ENCODE data around the gene AGAP5.
"Not testable (repeated sequence)": the region's sequence is repeated elsewhere in the genome, so short reads cannot be mapped to it uniquely, and the experiment has no call there.

Gene AGAP5

GRCh38 chr10:73732931-73733623, 35.2 kb upstream of the AGAP5 start:
- Histone ChIP-seq H3K4me3 (no peak overlapping the region), H3K27me3 (no peaks in the 10 kb centered on the region), H3K27ac (no peak overlapping the region), H4K20me1 (peaks cover 6% of the 10 kb centered on the region; the same call in 1 of the 2 replicates), H3K9me3 (no peaks in the 10 kb centered on the region), H3K9ac (no peak overlapping the region), H3K4me1 (peaks cover 12% of the 10 kb centered on the region), H3K36me3 (peaks cover 46% of the 10 kb centered on the region), H3K4me2 (no peak overlapping the region)
- no peak for TF ChIP-seq Cebpa-rat (IDR thresholded peaks at IDR 0.05)

- Histone ChIP-seq H3K4me1 (peaks cover 12% of the 10 kb centered on the region), H3K27ac (no peak overlapping the region)
Observed at GRCh38 chr10:73732426-73732825, 34.5 kb upstream of the AGAP5 start.

GRCh38 chr10:73731588-73732375, 33.9 kb upstream of the AGAP5 start:
- Histone ChIP-seq H3K9ac (peak overlapping the region; percentile 93; the same call in 1 of the 2 replicates), H4K20me1 (peaks cover 6% of the 10 kb centered on the region; the same call in 1 of the 2 replicates), H3K27me3 (no peaks in the 10 kb centered on the region), H3K27ac (no peak overlapping the region), H3K9me3 (no peaks in the 10 kb centered on the region), H3K4me3 (peak overlapping the region; percentile 89), H3K4me2 (peak overlapping the region; percentile 92), H3K36me3 (peaks cover 49% of the 10 kb centered on the region), H3K4me1 (peaks cover 12% of the 10 kb centered on the region)
- no peak for TF ChIP-seq Cebpa-rat (IDR thresholded peaks at IDR 0.05)

More at GRCh38 chr10:73732426-73732825, 34.5 kb upstream of the AGAP5 start:
- no peak for TF ChIP-seq Cebpa-rat (IDR thresholded peaks at IDR 0.05)
- H3K4me2 ChIP-seq = no peak overlapping the region
- peaks cover 47% of the 10 kb centered on the region for H3K36me3 ChIP-seq
- H3K9me3 ChIP-seq = no peaks in the 10 kb centered on the region
- H3K4me3 ChIP-seq = no peak overlapping the region
- no peaks in the 10 kb centered on the region for H3K27me3 ChIP-seq
- H4K20me1 ChIP-seq = peaks cover 6% of the 10 kb centered on the region; the same call in 1 of the 2 replicates
- H3K9ac ChIP-seq = no peak overlapping the region

GRCh38 chr10:73730153-73730906, 32.4 kb upstream of the AGAP5 start:
- Histone ChIP-seq H3K27me3 (no peaks in the 10 kb centered on the region), H3K4me1 (peaks cover 12% of the 10 kb centered on the region), H3K4me3 (peak overlapping the region; percentile 89), H3K36me3 (peaks cover 63% of the 10 kb centered on the region), H3K4me2 (peak overlapping the region; percentile 92), H3K9ac (peak overlapping the region; percentile 93), H3K9me3 (no peaks in the 10 kb centered on the region), H3K27ac (peak overlapping the region; percentile 82), H4K20me1 (peaks cover 6% of the 10 kb centered on the region; the same call in 1 of the 2 replicates)
- TF ChIP-seq Cebpa-rat (IDR thresholded peaks at IDR 0.05) = no peak

GRCh38 chr10:73729781-73730152, 31.9 kb upstream of the AGAP5 start:
- peak overlapping the region; percentile 93 for H3K9ac ChIP-seq
- H3K4me3 ChIP-seq = peak overlapping the region; percentile 89
- peak overlapping the region; percentile 82 for H3K27ac ChIP-seq
- H4K20me1 ChIP-seq, H3K9me3 ChIP-seq, H3K27me3 ChIP-seq: not testable (repeated sequence)
- H3K4me1 ChIP-seq = peaks cover 12% of the 10 kb centered on the region
- peak overlapping the region; percentile 92 for H3K4me2 ChIP-seq
- H3K36me3 ChIP-seq = peaks cover 66% of the 10 kb centered on the region

- TF ChIP-seq Cebpa-rat (IDR thresholded peaks at IDR 0.05) = no peak
- Histone ChIP-seq H3K9me3 (no peaks in the 10 kb centered on the region), H4K20me1 (no peaks in the 10 kb centered on the region), H3K4me2 (no peak overlapping the region), H3K27me3 (no peaks in the 10 kb centered on the region), H3K4me1 (no peaks in the 10 kb centered on the region), H3K36me3 (peaks cover 88% of the 10 kb centered on the region), H3K9ac (no peak overlapping the region), H3K4me3 (no peak overlapping the region), H3K27ac (no peak overlapping the region)
Observed at GRCh38 chr10:73723516-73723915, 25.6 kb upstream of the AGAP5 start.

- not testable (repeated sequence) for H3K4me3 ChIP-seq, H3K9ac ChIP-seq, H4K20me1 ChIP-seq, H3K27ac ChIP-seq, H3K27me3 ChIP-seq, H3K4me2 ChIP-seq, H3K9me3 ChIP-seq
- peaks cover 78% of the 10 kb centered on the region for H3K36me3 ChIP-seq
- H3K4me1 ChIP-seq = peaks cover 15% of the 10 kb centered on the region
Observed at GRCh38 chr10:73720561-73720960, 22.7 kb upstream of the AGAP5 start.

- peak overlapping the region; percentile 37 for H3K4me2 ChIP-seq
- TF ChIP-seq Cebpa-rat (IDR thresholded peaks at IDR 0.05) = no peak
- H3K36me3 ChIP-seq = peaks cover 66% of the 10 kb centered on the region
- H3K27me3 ChIP-seq = no peaks in the 10 kb centered on the region
- H4K20me1 ChIP-seq = no peaks in the 10 kb centered on the region
- peak overlapping the region; percentile 45; the same call in 1 of the 2 replicates for H3K9ac ChIP-seq
- no peaks in the 10 kb centered on the region for H3K9me3 ChIP-seq
- peak overlapping the region; percentile 52 for H3K27ac ChIP-seq
- H3K4me3 ChIP-seq = no peak overlapping the region
- peaks cover 15% of the 10 kb centered on the region for H3K4me1 ChIP-seq
Observed at GRCh38 chr10:73717556-73717955, 19.6 kb upstream of the AGAP5 start.

GRCh38 chr10:73716251-73716650, 18.3 kb upstream of the AGAP5 start:
- no peaks in the 10 kb centered on the region for H3K27me3 ChIP-seq
- H3K9me3 ChIP-seq = no peaks in the 10 kb centered on the region
- no peak for TF ChIP-seq Cebpa-rat (IDR thresholded peaks at IDR 0.05)

GRCh38 chr10:73715179-73716156, 17.6 kb upstream of the AGAP5 start:
- H3K9ac ChIP-seq, H3K27ac ChIP-seq, H4K20me1 ChIP-seq, H3K27me3 ChIP-seq, H3K4me2 ChIP-seq, H3K9me3 ChIP-seq, H3K4me3 ChIP-seq: not testable (repeated sequence)
- Histone ChIP-seq H3K4me1 (peaks cover 15% of the 10 kb centered on the region), H3K36me3 (peaks cover 52% of the 10 kb centered on the region)

More at GRCh38 chr10:73716251-73716650, 18.3 kb upstream of the AGAP5 start:
- no peak overlapping the region for H3K4me2 ChIP-seq
- H3K4me3 ChIP-seq = no peak overlapping the region
- H3K4me1 ChIP-seq = peaks cover 15% of the 10 kb centered on the region
- H3K27ac ChIP-seq = no peak overlapping the region
- no peaks in the 10 kb centered on the region for H4K20me1 ChIP-seq
- H3K36me3 ChIP-seq = peaks cover 60% of the 10 kb centered on the region
- no peak overlapping the region for H3K9ac ChIP-seq

GRCh38 chr10:73714483-73714882, 16.6 kb upstream of the AGAP5 start:
- H3K27ac ChIP-seq, H3K9me3 ChIP-seq, H3K4me3 ChIP-seq, H3K27me3 ChIP-seq, H3K9ac ChIP-seq, H4K20me1 ChIP-seq, H3K4me2 ChIP-seq: not testable (repeated sequence)
- peaks cover 49% of the 10 kb centered on the region for H3K36me3 ChIP-seq
- H3K4me1 ChIP-seq = peaks cover 15% of the 10 kb centered on the region

- H3K9me3 ChIP-seq, H3K27me3 ChIP-seq, H3K27ac ChIP-seq, H3K4me2 ChIP-seq, H3K9ac ChIP-seq, H3K4me3 ChIP-seq, H4K20me1 ChIP-seq: not testable (repeated sequence)
- peaks cover 44% of the 10 kb centered on the region for H3K36me3 ChIP-seq
- peaks cover 15% of the 10 kb centered on the region for H3K4me1 ChIP-seq
Observed at GRCh38 chr10:73713912-73714311, 16.0 kb upstream of the AGAP5 start.

Measured in BLaER1 (cell line).